Midbrain (tissue), 1 donor: Measurements from ENCODE around the gene ZNF521.

Experiments
- DNase-seq: peaks from one replicate; lab custom pipeline; 2025; lab: John Stamatoyannopoulos, UW

ZNF521 gene

GRCh38 chr18:25075783-25076182, 276.2 kb downstream of the ZNF521 start:
- DNase-seq = no peak

- DNase-seq = no peak
These were observed 276.6 kb downstream of the ZNF521 start for GRCh38 chr18:25075331-25075730.

GRCh38 chr18:25074925-25075324, 277.0 kb downstream of the ZNF521 start:
- DNase-seq = no peak

- DNase-seq = no peak
These were observed 279.8 kb downstream of the ZNF521 start for GRCh38 chr18:25072205-25072604.

- no peak for DNase-seq
These were observed 284.5 kb downstream of the ZNF521 start for GRCh38 chr18:25067275-25068025.

GRCh38 chr18:25066516-25066915, 285.4 kb downstream of the ZNF521 start:
- DNase-seq = no peak

- DNase-seq = no peak
These were observed 289.2 kb downstream of the ZNF521 start for GRCh38 chr18:25062720-25063119.

- no peak for DNase-seq
These were observed 290.6 kb downstream of the ZNF521 start for GRCh38 chr18:25061395-25061794.

GRCh38 chr18:25058521-25058920, 293.4 kb downstream of the ZNF521 start:
- DNase-seq = peak; percentile 32

- no peak for DNase-seq
These were observed 294.4 kb downstream of the ZNF521 start for GRCh38 chr18:25057491-25058050.

- DNase-seq = no peak
These were observed 295.5 kb downstream of the ZNF521 start for GRCh38 chr18:25056429-25056828.

GRCh38 chr18:25055076-25055475, 296.9 kb downstream of the ZNF521 start:
- DNase-seq = no peak

- no peak for DNase-seq
These were observed 298.5 kb downstream of the ZNF521 start for GRCh38 chr18:25053466-25053865.

- no peak for DNase-seq
These were observed 299.4 kb downstream of the ZNF521 start for GRCh38 chr18:25052511-25052921.

- DNase-seq = no peak
These were observed 301.4 kb downstream of the ZNF521 start for GRCh38 chr18:25050605-25051004.

- DNase-seq = no peak
These were observed 304.0 kb downstream of the ZNF521 start for GRCh38 chr18:25047983-25048382.

- DNase-seq = no peak
These were observed 304.5 kb downstream of the ZNF521 start for GRCh38 chr18:25047421-25047820.

- no peak for DNase-seq
These were observed 307.3 kb downstream of the ZNF521 start for GRCh38 chr18:25044694-25045093.

- DNase-seq = no peak
These were observed 308.9 kb downstream of the ZNF521 start for GRCh38 chr18:25043104-25043503.

GRCh38 chr18:25042641-25043051, 309.3 kb downstream of the ZNF521 start:
- no peak for DNase-seq

- no peak for DNase-seq
These were observed 312.2 kb downstream of the ZNF521 start for GRCh38 chr18:25039781-25040180.

GRCh38 chr18:25038261-25038660, 313.7 kb downstream of the ZNF521 start:
- no peak for DNase-seq

- DNase-seq = no peak
These were observed 318.1 kb downstream of the ZNF521 start for GRCh38 chr18:25033747-25034471.
